GF-D8 (cell line): ENCODE measurements around the gene NKX6-2.
"Not testable (repeated sequence)": the region's sequence is repeated elsewhere in the genome, so short reads cannot be mapped to it uniquely, and the experiment has no call there.

Experiments
- DNase-seq: peaks from one replicate; lab custom pipeline; 2025; lab: John Stamatoyannopoulos, UW

The NKX6-2 gene

DNA sequence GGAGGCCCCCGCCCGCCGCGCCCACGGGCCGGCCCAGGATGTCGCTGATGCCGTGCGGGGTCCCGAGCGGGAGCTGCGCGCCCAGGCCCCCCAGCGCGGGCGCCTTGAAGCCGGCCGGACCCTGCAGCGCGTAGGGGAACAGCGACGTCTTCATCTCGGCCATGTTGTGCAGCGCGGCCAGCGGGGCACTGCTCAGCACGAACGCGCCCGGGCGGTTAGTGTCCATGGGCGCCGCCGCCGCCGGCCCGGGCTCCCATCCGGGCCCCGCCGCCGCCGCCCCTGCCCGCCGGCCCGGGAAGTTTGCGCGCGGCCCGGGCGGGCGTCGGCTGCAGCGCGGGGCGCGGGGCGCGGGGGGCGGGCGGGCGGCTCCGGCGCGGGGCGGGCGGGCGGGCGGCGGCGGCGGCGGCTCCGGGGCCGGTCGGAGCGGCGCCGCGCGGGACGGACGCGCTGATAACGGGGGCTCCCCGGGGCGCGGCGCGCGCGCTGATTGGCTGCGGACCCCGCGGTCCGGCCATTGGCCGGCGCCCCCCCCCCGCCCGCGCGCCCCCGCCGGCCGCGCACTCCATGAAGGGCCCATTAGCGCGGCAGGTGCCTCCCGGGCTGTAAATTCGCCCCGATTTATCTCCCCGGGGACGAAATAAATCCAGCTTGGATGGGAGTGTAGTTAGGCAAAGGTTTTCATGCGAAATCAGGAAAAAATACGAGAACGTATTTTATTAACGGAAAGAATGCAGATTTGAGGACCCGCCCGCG, at the start of gene NKX6-2:
Gene NKX6-2, minus strand, starts transcription at position 425 of the 753 bp plus-strand sequence. Its CDS starts 199 bp downstream, at position 226.
- DNase-seq: no peak

DNA sequence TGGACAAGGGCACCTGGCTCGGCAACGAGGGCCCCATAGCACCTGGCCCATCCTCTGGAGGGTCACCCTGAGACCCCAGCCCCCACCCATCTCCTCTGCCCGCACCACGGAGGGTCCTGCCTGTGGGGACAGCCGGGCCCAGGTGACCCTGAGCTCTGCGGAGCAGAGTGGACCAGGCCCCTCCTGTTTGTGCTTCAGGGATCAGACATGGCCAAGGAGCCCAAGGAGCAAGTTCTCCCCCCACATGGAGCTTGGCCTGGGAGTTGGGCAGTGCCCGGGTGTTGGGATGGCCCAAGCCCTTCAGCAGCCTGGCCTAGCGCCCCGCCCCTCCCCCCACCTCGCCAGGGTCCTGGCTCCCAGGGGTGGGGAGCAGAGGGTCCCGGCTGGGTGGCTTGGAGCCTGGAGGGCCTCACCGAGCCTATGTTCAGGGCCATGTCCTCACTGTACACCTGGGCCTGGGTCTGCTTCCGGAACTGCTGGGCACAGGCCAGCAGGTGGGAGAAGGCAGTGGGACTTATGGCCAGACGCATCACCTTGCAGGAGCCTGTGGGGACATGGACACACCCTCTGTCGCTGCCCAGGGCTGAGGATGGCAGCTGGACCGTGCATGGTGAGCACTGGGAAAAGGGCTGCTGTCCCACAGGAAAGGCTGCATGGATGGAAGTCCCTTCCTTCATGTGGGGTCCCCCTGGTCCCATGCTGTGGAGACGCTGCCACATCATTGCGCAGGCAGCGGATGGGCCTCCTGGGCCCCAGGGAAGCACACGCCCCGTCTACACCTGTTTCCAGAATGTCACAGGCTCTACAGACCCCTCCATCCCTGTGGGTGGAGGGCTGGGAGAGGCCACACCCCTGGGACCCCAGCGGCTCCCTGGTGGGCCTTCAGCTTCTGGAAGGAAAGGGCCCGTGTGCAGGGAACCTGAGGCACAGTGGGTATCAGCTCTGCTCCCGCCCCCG, 49.2 kb upstream of the NKX6-2 start:
- DNase-seq: no peak

DNA sequence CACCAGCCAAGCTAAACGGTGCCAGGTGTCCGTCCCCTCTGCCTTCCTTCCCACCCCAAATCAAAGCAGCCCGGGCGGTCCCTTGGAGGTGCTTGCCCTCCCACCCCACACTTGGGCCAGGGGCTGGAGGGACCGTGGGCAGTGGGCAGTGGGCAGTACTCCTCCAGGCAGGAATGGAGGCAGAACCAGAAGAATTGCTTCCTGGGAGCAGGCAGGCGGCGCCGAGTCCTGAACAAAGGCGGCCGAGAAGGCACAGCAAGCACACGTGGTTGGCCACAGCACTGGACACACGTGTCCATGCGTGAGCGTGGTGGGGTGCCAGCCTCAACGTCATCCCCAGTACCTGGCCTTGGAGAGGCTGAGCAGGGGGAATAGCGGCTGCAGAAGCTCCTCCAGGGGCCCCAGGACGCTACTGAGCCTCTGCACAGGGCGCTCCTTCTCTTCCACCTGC, 48.4 kb upstream of the NKX6-2 start:
- DNase-seq: no peak

DNA sequence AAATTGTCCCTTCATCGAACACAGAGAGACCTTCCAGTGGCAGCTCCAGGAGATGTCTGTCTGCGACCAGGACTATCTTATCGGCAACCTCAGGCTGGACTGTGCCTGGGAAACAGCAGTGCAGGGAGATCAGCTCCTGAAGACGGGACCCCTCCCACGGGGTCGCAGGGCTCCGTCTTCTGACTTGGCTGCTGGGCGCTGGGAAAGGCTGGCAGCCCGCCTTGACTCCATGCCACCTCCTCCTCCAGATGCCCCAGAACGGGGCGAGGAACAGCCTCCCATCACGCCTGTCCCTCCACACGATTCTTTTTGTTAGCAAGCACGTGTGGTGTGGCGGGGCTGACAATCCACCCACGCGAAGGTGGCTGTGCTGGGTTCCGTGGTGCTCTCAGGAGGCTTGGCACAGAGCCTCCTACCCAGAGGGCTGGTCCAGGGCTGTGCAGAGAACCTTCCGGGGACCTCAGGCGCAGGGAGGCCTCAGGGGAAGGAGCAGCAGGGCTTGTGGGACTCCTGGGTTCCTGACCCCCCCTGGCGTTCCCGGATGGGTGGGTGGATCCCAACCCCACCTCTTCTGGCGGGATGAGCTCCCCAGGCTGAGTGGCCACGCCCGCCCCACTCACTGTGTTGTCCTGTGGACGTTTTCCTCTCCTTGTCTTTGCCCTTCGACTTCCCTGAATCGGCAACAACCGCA, 47.6 kb upstream of the NKX6-2 start:
- DNase-seq: no peak

DNA sequence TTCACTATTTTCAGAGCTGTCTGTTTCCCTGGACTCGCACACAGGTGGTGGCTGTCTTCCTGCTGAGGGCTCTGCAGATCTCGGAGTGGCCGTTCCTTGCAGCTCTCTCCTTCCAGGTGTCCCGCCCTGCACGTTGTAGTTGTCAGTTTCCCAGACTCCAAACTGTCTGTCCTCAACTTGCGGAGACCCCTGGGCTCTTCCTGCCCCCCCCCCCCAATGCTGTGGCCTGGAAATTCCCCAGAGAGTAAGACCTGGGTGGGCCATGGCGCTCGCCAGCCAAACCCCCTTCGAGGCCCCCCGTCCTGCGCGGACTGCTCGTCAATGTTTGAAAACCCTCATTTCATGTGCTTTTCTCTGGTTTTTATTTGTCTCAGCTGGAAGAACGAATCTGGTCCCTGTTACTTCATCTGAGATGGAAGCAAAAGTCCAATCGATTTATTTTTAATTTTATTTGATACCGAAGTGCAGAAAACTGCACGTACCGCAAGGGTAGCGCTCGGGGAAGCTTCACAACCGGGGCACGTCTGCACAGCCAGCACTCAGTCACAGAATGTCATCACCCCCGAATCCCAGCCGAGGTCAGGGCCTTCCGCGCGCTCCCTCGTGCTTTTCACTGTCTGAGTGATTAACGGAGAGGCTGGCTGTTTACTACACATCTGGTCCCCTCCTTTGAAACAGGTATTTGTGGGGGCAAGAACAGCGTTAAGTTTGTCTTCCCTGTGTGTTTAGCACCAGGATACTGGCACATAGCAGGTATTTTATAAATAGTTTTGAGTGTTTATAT, 46.4 kb upstream of the NKX6-2 start:
- DNase-seq: no peak

GRCh38 chr10:132829403-132829802, 43.5 kb upstream of the NKX6-2 start:
- no peak for DNase-seq

DNA sequence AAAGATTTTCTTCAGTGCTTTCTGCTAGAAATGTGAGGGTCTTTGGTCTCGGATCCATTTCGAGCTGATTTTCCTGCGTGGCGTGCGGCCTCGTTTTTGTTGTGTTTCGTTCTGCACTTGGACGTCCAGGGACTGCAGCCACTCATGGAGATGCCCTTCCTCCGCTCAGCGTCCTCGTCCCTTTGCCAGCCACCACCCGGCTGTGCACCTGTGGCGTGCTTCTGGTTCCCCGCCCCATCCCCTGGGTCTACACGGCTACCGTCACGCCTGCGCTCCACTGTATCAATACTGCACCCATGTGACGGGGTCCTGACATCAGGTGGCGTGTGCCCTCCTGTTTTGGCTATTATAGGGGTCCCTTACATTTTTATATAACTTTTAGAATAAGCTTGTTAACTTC, 42.7 kb upstream of the NKX6-2 start:
- DNase-seq: no peak

DNA sequence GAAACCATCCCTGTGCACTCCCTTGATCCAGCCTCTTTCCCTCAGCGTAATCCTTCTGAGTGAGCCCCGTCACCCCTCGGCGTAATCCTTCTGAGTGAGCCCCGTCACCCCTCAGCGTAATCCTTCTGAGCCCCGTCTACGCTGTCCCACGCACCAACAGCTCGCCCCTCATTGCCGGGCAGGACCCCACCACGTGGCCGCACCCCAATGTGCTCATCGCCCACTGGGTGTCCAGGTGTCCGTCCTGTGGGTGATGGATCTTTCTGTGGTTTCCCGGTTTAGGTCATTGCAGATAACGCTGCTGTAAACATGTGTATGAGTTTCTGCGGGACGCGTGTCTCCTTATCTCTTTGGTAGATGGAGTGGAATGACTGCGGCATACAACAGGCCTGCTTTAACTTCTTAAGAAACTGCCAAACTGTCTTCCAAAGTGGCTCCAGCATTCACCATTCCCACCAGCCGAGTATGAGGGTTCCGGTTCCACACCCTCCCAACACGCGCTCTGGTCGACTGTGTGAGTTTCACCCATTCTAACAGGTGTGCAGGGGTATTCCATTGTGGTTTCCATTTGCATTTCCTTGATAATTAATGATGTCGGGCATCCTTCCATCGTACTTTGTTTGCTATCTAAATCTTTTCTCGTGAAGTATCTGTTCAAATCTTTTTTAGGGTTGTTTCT, 42.1 kb upstream of the NKX6-2 start:
- DNase-seq: no peak

DNA sequence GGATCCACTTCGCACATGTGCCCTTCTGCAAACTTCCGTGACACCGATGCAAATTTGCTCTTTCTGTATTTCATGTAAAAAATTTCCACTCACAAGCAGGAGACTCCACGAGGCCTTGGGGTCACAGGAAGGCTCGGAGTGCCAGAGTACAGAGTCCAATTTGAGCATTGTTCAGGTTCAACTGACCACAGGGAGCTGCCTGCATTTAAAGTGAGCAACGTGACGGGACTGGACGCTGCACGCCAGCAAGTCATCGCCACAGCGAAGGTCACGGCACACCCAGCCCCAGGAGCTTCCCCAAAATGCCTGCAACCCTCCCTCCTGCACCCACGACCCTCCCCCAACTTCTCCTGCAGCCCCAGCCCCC, 41.5 kb upstream of the NKX6-2 start:
- no peak for DNase-seq

DNA sequence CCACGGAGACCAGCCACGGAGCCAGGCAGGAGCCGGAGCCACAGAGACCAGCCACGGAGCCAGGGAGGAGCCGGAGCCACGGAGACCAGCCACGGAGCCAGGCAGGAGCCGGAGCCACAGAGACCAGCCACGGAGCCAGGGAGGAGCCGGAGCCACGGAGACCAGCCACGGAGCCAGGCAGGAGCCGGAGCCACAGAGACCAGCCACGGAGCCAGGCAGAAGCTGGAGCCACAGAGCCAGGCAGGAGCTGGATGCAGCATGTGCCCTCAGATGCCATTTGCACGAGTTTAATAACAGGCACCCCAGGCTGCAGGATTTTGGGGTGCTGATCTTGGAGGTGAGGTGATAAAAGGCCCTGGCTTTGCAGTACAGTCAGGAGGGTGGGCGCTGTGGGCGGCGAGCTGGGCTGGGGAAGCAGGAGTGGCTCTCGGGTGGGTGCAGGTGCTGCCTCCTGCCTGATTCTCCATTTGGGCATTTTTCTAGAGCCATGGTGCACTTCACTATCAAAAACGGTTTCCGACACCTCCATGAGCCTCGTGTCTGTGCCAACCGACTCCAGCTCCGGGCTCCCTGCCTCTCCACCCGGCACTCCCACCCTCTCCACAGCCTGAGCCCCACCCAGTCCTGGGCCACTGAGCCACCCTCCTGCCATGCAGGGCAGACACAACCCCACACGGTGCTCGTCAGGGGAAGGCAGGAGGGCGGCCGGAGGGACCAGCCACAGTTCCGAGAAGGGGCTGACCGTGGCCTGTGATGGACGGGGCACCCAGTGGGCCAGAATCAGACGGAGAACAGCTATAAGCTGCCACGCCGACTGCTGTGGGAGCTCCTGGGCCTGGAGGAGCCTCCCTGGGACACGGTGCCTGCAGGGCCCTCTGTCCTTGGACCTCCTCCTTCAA, 40.8 kb upstream of the NKX6-2 start:
- no peak for DNase-seq

- not testable (repeated sequence) for DNase-seq
Measured at GRCh38 chr10:132825783-132826523, 40.0 kb upstream of the NKX6-2 start.

GRCh38 chr10:132820056-132820455, 34.1 kb upstream of the NKX6-2 start:
- no peak for DNase-seq

DNA sequence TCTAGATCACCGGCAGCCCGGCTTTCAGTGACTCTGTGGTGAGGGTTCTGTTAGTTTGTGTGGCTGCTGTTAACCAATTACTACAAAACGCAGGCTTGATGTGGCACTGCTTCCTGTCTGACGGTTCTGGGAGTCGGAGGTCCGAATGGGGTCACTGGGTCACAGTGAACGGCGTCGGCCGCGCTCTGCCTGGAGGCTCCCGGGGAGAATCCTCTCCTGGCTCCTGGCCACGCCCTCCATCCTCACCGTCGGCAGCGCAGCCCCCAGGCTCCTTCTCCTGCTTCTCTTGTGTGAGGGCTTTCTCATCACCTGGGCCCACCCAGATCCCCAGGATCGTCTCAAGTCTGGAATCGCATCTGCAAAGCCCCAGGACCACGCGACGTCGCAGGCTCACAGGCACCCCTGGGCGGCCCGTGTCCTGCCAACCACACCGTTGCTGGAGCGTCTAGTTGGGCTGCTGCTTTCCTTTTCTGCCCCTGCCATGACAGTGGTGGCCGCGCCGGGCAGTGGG, 31.8 kb upstream of the NKX6-2 start:
- no peak for DNase-seq

GRCh38 chr10:132816718-132817117, 30.8 kb upstream of the NKX6-2 start:
- no peak for DNase-seq

GRCh38 chr10:132815168-132815857, 29.4 kb upstream of the NKX6-2 start:
- no peak for DNase-seq

DNA sequence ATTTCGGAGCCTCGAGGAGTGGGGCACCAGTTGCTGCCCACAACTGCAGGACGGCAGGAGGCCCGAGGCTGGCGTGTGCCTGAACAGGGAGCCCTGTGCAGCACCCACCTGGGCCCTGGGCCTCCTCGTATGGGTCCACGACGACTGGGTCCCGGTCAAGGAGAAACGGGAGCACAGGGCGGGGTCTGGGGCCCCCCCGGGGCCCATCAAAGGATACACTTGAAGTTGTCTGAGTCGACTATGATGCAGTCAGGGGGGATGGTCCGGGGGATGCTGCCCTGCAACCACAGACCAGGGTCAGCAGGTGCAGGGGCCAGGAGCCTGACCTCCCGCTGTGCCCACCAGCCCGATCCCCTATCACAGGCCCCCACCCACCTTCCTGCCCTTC, 28.5 kb upstream of the NKX6-2 start:
- DNase-seq: no peak

- no peak for DNase-seq
Measured at GRCh38 chr10:132813560-132814468, 27.9 kb upstream of the NKX6-2 start.
